ENCODE measurements around the gene GDPD4. TPM values are rescaled to one million over a fixed set of nuclear protein-coding genes. Genes with fewer than 3 reads are reported as not detected.

Gene GDPD4
- total and polyA plus RNA-seq, 12 donors: not detected

- no peak for TF ChIP-seq CTCF (IDR thresholded peaks at IDR 0.05)
- 54 to 75% methylated on average over 2 of the region's 2 CpGs for WGBS, 2 donors
- Histone ChIP-seq H3K27me3 (peaks cover 0 to 16% (median 0%) of the 10 kb centered on the region in 7 donors), H3K9me3 (peaks cover 0 to 9% (median 5%) of the 10 kb centered on the region in 11 donors), H3K4me3 (no peak overlapping the region), H3K4me1 (no peaks in the 10 kb centered on the region), H3K27ac (no peak overlapping the region), H3K36me3 (no peaks in the 10 kb centered on the region)
- no peak for ATAC-seq
- DNase-seq: no peak
- intact Hi-C loops (cut with DNase I): no loop called here
Observed at GRCh38 chr11:77278595-77279506, 22.6 kb downstream of the GDPD4 start.

DNA sequence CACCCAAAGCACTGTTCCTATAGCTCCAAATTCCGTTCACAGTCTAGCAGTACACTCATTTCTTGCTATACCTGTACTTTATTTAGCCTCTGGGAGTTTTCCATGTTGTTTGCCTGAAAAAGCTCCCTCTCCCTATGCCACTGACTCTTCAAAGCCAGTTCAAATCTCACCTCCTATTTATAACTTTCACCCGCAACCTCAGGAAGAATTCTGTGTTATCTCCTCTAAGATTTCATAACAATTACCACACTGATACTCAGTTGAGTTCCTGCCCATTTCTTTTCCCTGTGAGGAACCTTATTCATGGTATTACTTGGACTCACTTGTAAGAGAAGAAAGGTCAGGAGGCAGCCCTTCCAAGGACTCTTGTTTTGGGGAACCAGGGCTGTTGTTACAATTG is 25.2 kb downstream of the GDPD4 start:
- intact Hi-C loops (cut with DNase I): no loop called here
- no peak for ATAC-seq
- TF ChIP-seq CTCF (IDR thresholded peaks at IDR 0.05): no peak
- Histone ChIP-seq H3K4me1 (no peaks in the 10 kb centered on the region), H3K36me3 (no peaks in the 10 kb centered on the region), H3K9me3 (peaks cover 0 to 9% (median 5%) of the 10 kb centered on the region in 11 donors), H3K4me3 (no peak overlapping the region), H3K27ac (no peak overlapping the region), H3K27me3 (peaks cover 0 to 5% (median 0%) of the 10 kb centered on the region in 7 donors)
- DNase-seq: no peak
- 58 to 67% methylated on average over 2 of the region's 2 CpGs for WGBS, 2 donors

DNA sequence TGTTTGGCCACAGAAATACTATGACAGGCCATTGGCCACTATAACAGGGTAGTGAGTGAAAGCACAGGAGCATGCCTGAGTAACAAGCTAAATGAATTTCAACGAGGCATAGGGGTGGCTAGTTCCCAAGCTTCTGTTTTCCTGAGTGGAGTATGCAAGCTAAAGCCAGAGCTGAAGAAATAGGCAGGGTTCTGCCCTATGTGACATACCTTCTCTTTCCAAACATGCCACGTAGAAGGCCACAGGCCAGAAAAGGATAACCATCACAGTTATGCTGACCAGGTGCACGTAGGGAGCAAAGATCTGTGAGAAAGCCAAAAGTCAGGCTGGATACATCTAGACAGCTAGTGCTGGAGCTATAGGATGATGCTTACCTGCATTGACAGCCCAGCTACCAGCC is 30.6 kb downstream of the GDPD4 start:
- Histone ChIP-seq H3K36me3 (no peaks in the 10 kb centered on the region), H3K4me3 (no peak overlapping the region), H3K27me3 (peaks cover 0 to 5% (median 0%) of the 10 kb centered on the region in 7 donors), H3K27ac (no peak overlapping the region), H3K9me3 (no peaks in the 10 kb centered on the region), H3K4me1 (no peaks in the 10 kb centered on the region)
- ATAC-seq (no peak), DNase-seq (no peak)
- intact Hi-C loops (cut with DNase I): no loop called here
- WGBS, 2 donors: 70 to 72% methylated on average over 3 of the region's 3 CpGs
- no peak for TF ChIP-seq CTCF (IDR thresholded peaks at IDR 0.05)

DNA sequence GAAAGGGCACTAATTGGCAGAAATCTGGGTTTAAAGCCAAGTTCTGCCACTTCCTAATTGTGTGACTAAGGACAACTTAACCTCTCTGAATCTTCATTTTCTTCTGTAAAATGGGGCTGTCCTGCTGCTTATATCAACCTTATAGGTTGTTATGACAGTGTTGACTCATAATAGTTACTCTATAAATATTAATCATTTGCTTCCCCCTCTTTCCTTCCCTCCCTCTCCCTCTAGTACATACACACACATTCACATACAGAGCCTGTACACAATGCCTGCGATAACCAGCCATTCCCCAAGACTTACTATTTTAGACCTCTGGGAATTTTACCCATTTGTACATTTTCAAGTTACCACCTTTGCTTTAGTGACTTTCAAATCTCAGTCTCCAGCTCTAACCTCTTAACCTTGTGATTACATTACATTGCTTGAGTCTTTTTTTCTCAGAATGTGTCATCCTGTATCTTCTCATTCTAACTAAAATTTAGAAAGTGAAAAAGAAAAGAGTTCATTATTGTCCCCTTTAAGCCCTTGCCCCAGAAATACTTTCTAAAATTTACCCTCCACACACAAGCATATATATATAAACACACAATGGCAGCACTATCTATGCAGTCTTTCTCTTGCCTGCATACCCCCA is 31.9 kb downstream of the GDPD4 start:
- TF ChIP-seq CTCF (IDR thresholded peaks at IDR 0.05): no peak
- no peaks in the 10 kb centered on the region for H3K36me3 ChIP-seq
- H3K4me3 ChIP-seq: no peak overlapping the region
- intact Hi-C loops (cut with DNase I): no loop called here
- no peaks in the 10 kb centered on the region for H3K9me3 ChIP-seq
- ATAC-seq: no peak
- H3K27ac ChIP-seq: no peak overlapping the region
- H3K27me3 ChIP-seq: peaks cover 0 to 5% (median 0%) of the 10 kb centered on the region in 7 donors
- DNase-seq: no peak
- no peaks in the 10 kb centered on the region for H3K4me1 ChIP-seq
- 88% methylated on average over 1 of the region's 1 CpG for WGBS, 2 donors
